HG02759 (cell line): ENCODE measurements around the gene NMRK2.
"Not testable (repeated sequence)": the region's sequence is repeated elsewhere in the genome, so short reads cannot be mapped to it uniquely, and the experiment has no call there.

Source experiments
- ATAC-seq: cut with Tn5 transposase; IDR thresholded peaks from one replicate; pipeline ENCODE4 v1.9.1; 2021; ENCODE audit warnings: mild to moderate bottlenecking, moderate library complexity; ENCODE audit not compliant: unreplicated experiment

NMRK2 gene

GRCh38 chr19:3963458-3964255 is 30.8 kb downstream of the NMRK2 start:
- ATAC-seq: no peak

GRCh38 chr19:3964256-3965194 is 31.7 kb downstream of the NMRK2 start:
- no peak for ATAC-seq

- ATAC-seq: no peak
Measured at GRCh38 chr19:3966051-3967017, 33.5 kb downstream of the NMRK2 start.

- not testable (repeated sequence) for ATAC-seq
Measured at GRCh38 chr19:3967983-3968382, 35.1 kb downstream of the NMRK2 start.

- ATAC-seq: no peak
Measured at GRCh38 chr19:3968556-3969434, 35.9 kb downstream of the NMRK2 start.

- ATAC-seq: no peak
Measured at GRCh38 chr19:3969435-3970312, 36.8 kb downstream of the NMRK2 start.

GRCh38 chr19:3970313-3970807 is 37.5 kb downstream of the NMRK2 start:
- ATAC-seq: peak; percentile 2

- ATAC-seq: peak; percentile 97
Measured at GRCh38 chr19:3970808-3971598, 38.1 kb downstream of the NMRK2 start, which contains the start of gene DAPK3. Gene DAPK3 (minus strand): TSS chr19:3971099. CDS start chr19:3969735, 1,364 bp downstream.

- no peak for ATAC-seq
Measured at GRCh38 chr19:3975144-3975543, 42.3 kb downstream of the NMRK2 start.

- ATAC-seq: no peak
Measured at GRCh38 chr19:3975637-3976087, 42.8 kb downstream of the NMRK2 start.

- no peak for ATAC-seq
Measured at GRCh38 chr19:3976495-3977241, 43.8 kb downstream of the NMRK2 start.

GRCh38 chr19:3977242-3978143 is 44.6 kb downstream of the NMRK2 start:
- ATAC-seq: no peak

- no peak for ATAC-seq
Measured at GRCh38 chr19:3978145-3978544, 45.3 kb downstream of the NMRK2 start.

- no peak for ATAC-seq
Measured at GRCh38 chr19:3979289-3979673, 46.4 kb downstream of the NMRK2 start.

- no peak for ATAC-seq
Measured at GRCh38 chr19:3979674-3980352, 46.9 kb downstream of the NMRK2 start.
